ENCODE data around the gene SMAD5.

The SMAD5 gene

GRCh38 chr5:136222580-136223235 lies 90.1 kb downstream of the SMAD5 start:
- Histone ChIP-seq H3K36me3 (ENCODE audit: control insufficient read depth, insufficient read depth, low read length) (no peaks in the 10 kb centered on the region), H3K79me2 (no peaks in the 10 kb centered on the region), H3K4me2 (ENCODE audit: low read length) (no peak overlapping the region), H3K9me3 (ENCODE audit: control insufficient read depth, low read length) (no peaks in the 10 kb centered on the region), H3K27me3 (ENCODE audit: control insufficient read depth, insufficient read depth, low read length) (no peaks in the 10 kb centered on the region), H3K4me3 (ENCODE audit: low read depth, low read length) (no peak overlapping the region), H3K27ac (no peak overlapping the region), H3K9ac (no peak overlapping the region), H3K4me1 (no peaks in the 10 kb centered on the region), H2AFZ (no peak overlapping the region)
- TF ChIP-seq, protein P1, sequence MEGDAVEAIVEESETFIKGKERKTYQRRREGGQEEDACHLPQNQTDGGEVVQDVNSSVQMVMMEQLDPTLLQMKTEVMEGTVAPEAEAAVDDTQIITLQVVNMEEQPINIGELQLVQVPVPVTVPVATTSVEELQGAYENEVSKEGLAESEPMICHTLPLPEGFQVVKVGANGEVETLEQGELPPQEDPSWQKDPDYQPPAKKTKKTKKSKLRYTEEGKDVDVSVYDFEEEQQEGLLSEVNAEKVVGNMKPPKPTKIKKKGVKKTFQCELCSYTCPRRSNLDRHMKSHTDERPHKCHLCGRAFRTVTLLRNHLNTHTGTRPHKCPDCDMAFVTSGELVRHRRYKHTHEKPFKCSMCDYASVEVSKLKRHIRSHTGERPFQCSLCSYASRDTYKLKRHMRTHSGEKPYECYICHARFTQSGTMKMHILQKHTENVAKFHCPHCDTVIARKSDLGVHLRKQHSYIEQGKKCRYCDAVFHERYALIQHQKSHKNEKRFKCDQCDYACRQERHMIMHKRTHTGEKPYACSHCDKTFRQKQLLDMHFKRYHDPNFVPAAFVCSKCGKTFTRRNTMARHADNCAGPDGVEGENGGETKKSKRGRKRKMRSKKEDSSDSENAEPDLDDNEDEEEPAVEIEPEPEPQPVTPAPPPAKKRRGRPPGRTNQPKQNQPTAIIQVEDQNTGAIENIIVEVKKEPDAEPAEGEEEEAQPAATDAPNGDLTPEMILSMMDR (IDR thresholded peaks at IDR 0.05) = no peak

- no peak overlapping the region for H3K27ac ChIP-seq
- no peak overlapping the region for H2AFZ ChIP-seq
- H3K36me3 ChIP-seq (ENCODE audit: control insufficient read depth, insufficient read depth, low read length) = no peaks in the 10 kb centered on the region
- no peak overlapping the region for H3K4me2 ChIP-seq (ENCODE audit: low read length)
- no peak overlapping the region for H3K4me3 ChIP-seq (ENCODE audit: low read depth, low read length)
- H3K4me1 ChIP-seq = no peaks in the 10 kb centered on the region
- TF ChIP-seq, protein P1 (IDR thresholded peaks at IDR 0.05) = no peak
- H3K79me2 ChIP-seq = no peaks in the 10 kb centered on the region
- no peaks in the 10 kb centered on the region for H3K9me3 ChIP-seq (ENCODE audit: control insufficient read depth, low read length)
- no peak overlapping the region for H3K9ac ChIP-seq
- no peaks in the 10 kb centered on the region for H3K27me3 ChIP-seq (ENCODE audit: control insufficient read depth, insufficient read depth, low read length)
Observed at GRCh38 chr5:136225796-136226195, 93.2 kb downstream of the SMAD5 start.

- TF ChIP-seq, protein P1 (IDR thresholded peaks at IDR 0.05) = no peak
- Histone ChIP-seq H3K27ac (no peak overlapping the region), H3K79me2 (no peaks in the 10 kb centered on the region), H3K4me1 (no peaks in the 10 kb centered on the region), H3K9me3 (ENCODE audit: control insufficient read depth, low read length) (no peaks in the 10 kb centered on the region), H3K36me3 (ENCODE audit: control insufficient read depth, insufficient read depth, low read length) (no peaks in the 10 kb centered on the region), H2AFZ (no peak overlapping the region), H3K4me2 (ENCODE audit: low read length) (no peak overlapping the region), H3K4me3 (ENCODE audit: low read depth, low read length) (no peak overlapping the region), H3K27me3 (ENCODE audit: control insufficient read depth, insufficient read depth, low read length) (no peaks in the 10 kb centered on the region), H3K9ac (no peak overlapping the region)
Observed at GRCh38 chr5:136226401-136226800, 93.8 kb downstream of the SMAD5 start.

- no peaks in the 10 kb centered on the region for H3K9me3 ChIP-seq (ENCODE audit: control insufficient read depth, low read length)
- H3K4me2 ChIP-seq (ENCODE audit: low read length) = no peak overlapping the region
- H3K36me3 ChIP-seq (ENCODE audit: control insufficient read depth, insufficient read depth, low read length) = no peaks in the 10 kb centered on the region
- no peak overlapping the region for H3K27ac ChIP-seq
- no peaks in the 10 kb centered on the region for H3K79me2 ChIP-seq
- H3K4me3 ChIP-seq (ENCODE audit: low read depth, low read length) = no peak overlapping the region
- no peak overlapping the region for H3K9ac ChIP-seq
- no peaks in the 10 kb centered on the region for H3K4me1 ChIP-seq
- TF ChIP-seq, protein P1 (IDR thresholded peaks at IDR 0.05) = no peak
- H3K27me3 ChIP-seq (ENCODE audit: control insufficient read depth, insufficient read depth, low read length) = no peaks in the 10 kb centered on the region
- no peak overlapping the region for H2AFZ ChIP-seq
Observed at GRCh38 chr5:136228136-136228757, 95.6 kb downstream of the SMAD5 start.

GRCh38 chr5:136230176-136230575 lies 97.5 kb downstream of the SMAD5 start:
- H3K9me3 ChIP-seq (ENCODE audit: control insufficient read depth, low read length) = no peaks in the 10 kb centered on the region
- H3K4me3 ChIP-seq (ENCODE audit: low read depth, low read length) = no peak overlapping the region
- no peak overlapping the region for H3K4me2 ChIP-seq (ENCODE audit: low read length)
- TF ChIP-seq, protein P1 (IDR thresholded peaks at IDR 0.05) = no peak
- no peak overlapping the region for H3K27ac ChIP-seq
- H3K36me3 ChIP-seq (ENCODE audit: control insufficient read depth, insufficient read depth, low read length) = no peaks in the 10 kb centered on the region
- no peak overlapping the region for H2AFZ ChIP-seq
- H3K27me3 ChIP-seq (ENCODE audit: control insufficient read depth, insufficient read depth, low read length) = no peaks in the 10 kb centered on the region
- H3K4me1 ChIP-seq = no peaks in the 10 kb centered on the region
- H3K79me2 ChIP-seq = no peaks in the 10 kb centered on the region
- H3K9ac ChIP-seq = no peak overlapping the region

Measured in parathyroid adenoma (tissue), 2 donors.